ENCODE results near the gene TBCE.
A peak's percentile ranks its signal among the peaks of the same experiment; 100 is the strongest.

TBCE gene

DNA sequence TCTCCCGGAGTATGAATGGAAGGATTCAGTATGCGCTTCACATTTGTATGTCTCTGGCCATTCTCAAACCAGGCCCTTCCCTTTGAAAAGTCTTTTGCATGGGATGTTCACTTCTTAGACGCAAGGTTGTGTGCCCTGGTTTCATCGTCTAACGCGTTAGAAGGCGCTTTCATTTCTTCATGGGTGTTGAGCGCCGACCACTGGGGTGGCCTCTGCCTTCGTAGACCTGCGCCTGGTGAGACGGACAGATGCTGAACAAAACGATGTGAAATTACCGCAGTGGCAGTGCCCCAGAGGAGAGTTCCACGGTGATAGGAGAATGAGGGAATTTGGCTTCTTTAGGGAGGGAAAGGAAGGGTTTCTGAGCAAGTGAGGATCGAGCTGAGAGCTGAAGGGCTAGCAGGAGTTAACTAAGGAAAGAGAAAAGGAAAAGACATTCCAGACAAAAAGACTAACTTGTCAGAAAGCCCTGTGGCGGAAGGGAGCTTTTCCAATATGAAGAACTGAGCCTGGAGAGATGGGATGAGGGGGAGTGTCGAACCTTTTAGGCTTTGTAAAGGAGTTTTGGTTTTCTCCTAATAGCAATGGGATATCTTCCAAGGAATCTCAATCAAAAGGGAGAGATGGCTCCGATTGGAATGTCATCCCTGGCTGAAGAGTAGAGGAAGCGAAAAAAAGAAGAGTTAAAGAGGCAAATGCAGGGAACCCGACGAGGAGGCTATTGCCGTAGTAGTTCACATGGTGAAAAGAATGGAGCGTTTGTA, 37.9 kb upstream of the TBCE start:
- peaks cover 9% of the 10 kb centered on the region for H3K4me1 ChIP-seq (ENCODE audit: control insufficient read depth, insufficient read depth, low read length, poor library complexity, severe bottlenecking)
- H3K27ac ChIP-seq (ENCODE audit: low read depth, low read length, severe bottlenecking), result peak overlapping the region; percentile 97
- H3K4me3 ChIP-seq (ENCODE audit: extremely low read depth, insufficient read depth, low read length, poor library complexity, severe bottlenecking), result peak overlapping the region; percentile 94
- H3K36me3 ChIP-seq (ENCODE audit: control insufficient read depth, insufficient read depth, low read length), result no peaks in the 10 kb centered on the region
- WGBS, 2 experiments (ENCODE audit: insufficient coverage in 2 of 2), result 5 to 6% methylated on average over 24 of the region's 24 CpGs
- H3K9me3 ChIP-seq (ENCODE audit: control insufficient read depth, low read length), result no peaks in the 10 kb centered on the region

GRCh38 chr1:235330918-235331285, 36.3 kb upstream of the TBCE start:
- H3K9me3 ChIP-seq (ENCODE audit: control insufficient read depth, low read length), result no peaks in the 10 kb centered on the region
- no peak overlapping the region for H3K27ac ChIP-seq (ENCODE audit: low read depth, low read length, severe bottlenecking)
- no peak overlapping the region for H3K4me3 ChIP-seq (ENCODE audit: extremely low read depth, insufficient read depth, low read length, poor library complexity, severe bottlenecking)
- H3K36me3 ChIP-seq (ENCODE audit: control insufficient read depth, insufficient read depth, low read length), result peaks cover 13% of the 10 kb centered on the region
- peaks cover 7% of the 10 kb centered on the region for H3K4me1 ChIP-seq (ENCODE audit: control insufficient read depth, insufficient read depth, low read length, poor library complexity, severe bottlenecking)
- WGBS, 2 experiments (ENCODE audit: insufficient coverage in 2 of 2), result 100% methylated on average over 2 of the region's 5 CpGs; no CpG with 5 or more reads in 1 of the 2 experiments

DNA sequence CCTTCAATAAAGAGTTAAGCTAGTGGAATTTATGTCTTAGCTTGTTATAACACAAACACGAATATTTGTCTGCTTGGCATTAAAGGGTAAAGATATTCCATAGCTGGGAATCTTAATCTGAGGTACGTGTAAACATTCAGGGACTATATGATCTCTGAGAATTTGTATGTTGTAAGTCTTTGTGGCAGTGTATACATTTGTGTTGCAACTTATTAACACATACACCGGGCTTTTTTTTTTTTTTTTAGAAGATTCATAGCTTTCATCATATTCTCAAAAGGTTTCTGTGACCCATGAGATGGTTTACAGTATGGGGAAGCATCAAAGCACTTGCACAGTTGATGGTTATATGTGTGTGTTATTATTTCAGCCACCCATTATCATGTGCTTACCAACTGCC, 35.8 kb upstream of the TBCE start:
- H3K27ac ChIP-seq (ENCODE audit: low read depth, low read length, severe bottlenecking), result no peak overlapping the region
- no peak overlapping the region for H3K4me3 ChIP-seq (ENCODE audit: extremely low read depth, insufficient read depth, low read length, poor library complexity, severe bottlenecking)
- 80 to 100% methylated on average over 1 of the region's 3 CpGs for WGBS, 2 experiments (ENCODE audit: insufficient coverage in 2 of 2)

GRCh38 chr1:235336903-235337302, 30.3 kb upstream of the TBCE start:
- no peak overlapping the region for H3K27ac ChIP-seq (ENCODE audit: low read depth, low read length, severe bottlenecking)
- no peaks in the 10 kb centered on the region for H3K4me1 ChIP-seq (ENCODE audit: control insufficient read depth, insufficient read depth, low read length, poor library complexity, severe bottlenecking)
- H3K4me3 ChIP-seq (ENCODE audit: extremely low read depth, insufficient read depth, low read length, poor library complexity, severe bottlenecking), result no peak overlapping the region
- WGBS, 2 experiments (ENCODE audit: insufficient coverage in 2 of 2), result 93 to 98% methylated on average over 4 of the region's 4 CpGs
- H3K9me3 ChIP-seq (ENCODE audit: control insufficient read depth, low read length), result no peaks in the 10 kb centered on the region
- peaks cover 46% of the 10 kb centered on the region for H3K36me3 ChIP-seq (ENCODE audit: control insufficient read depth, insufficient read depth, low read length)

More for the DNA sequence above, 35.8 kb upstream of the TBCE start:
- H3K9me3 ChIP-seq (ENCODE audit: control insufficient read depth, low read length), result no peaks in the 10 kb centered on the region
- peaks cover 18% of the 10 kb centered on the region for H3K36me3 ChIP-seq (ENCODE audit: control insufficient read depth, insufficient read depth, low read length)
- peaks cover 5% of the 10 kb centered on the region for H3K4me1 ChIP-seq (ENCODE audit: control insufficient read depth, insufficient read depth, low read length, poor library complexity, severe bottlenecking)

DNA sequence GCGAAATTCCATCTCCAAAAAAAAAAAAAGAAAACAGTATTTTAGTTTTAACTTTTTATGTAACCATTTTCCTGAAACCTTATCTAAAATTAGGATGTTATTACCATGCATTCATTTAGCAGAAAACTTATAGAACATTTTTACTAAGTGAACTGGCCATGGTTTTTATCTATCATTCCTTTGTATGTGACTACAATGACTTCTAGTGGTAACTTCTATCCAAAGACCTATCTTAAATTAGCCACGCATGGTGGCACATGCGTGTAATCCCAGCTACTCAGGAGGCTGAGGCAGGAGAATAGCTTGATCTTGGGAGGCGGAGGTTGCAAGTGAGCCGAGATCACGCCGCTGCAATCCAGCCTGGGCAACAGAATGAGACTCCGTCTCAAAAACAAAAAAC, 27.5 kb upstream of the TBCE start:
- Histone ChIP-seq H3K36me3 (ENCODE audit: control insufficient read depth, insufficient read depth, low read length) (peaks cover 55% of the 10 kb centered on the region), H3K4me3 (ENCODE audit: extremely low read depth, insufficient read depth, low read length, poor library complexity, severe bottlenecking) (no peak overlapping the region), H3K27ac (ENCODE audit: low read depth, low read length, severe bottlenecking) (no peak overlapping the region), H3K4me1 (ENCODE audit: control insufficient read depth, insufficient read depth, low read length, poor library complexity, severe bottlenecking) (no peaks in the 10 kb centered on the region), H3K9me3 (ENCODE audit: control insufficient read depth, low read length) (no peaks in the 10 kb centered on the region)
- WGBS, 2 experiments (ENCODE audit: insufficient coverage in 2 of 2), result 93 to 100% methylated on average over 3 to 6 of the region's 8 CpGs

GRCh38 chr1:235341334-235341733, 25.9 kb upstream of the TBCE start:
- Histone ChIP-seq H3K27ac (ENCODE audit: low read depth, low read length, severe bottlenecking) (no peak overlapping the region), H3K4me1 (ENCODE audit: control insufficient read depth, insufficient read depth, low read length, poor library complexity, severe bottlenecking) (no peaks in the 10 kb centered on the region), H3K36me3 (ENCODE audit: control insufficient read depth, insufficient read depth, low read length) (peaks cover 42% of the 10 kb centered on the region), H3K9me3 (ENCODE audit: control insufficient read depth, low read length) (no peaks in the 10 kb centered on the region), H3K4me3 (ENCODE audit: extremely low read depth, insufficient read depth, low read length, poor library complexity, severe bottlenecking) (no peak overlapping the region)
- 88 to 100% methylated on average over 1 of the region's 1 CpG for WGBS, 2 experiments (ENCODE audit: insufficient coverage in 2 of 2)

GRCh38 chr1:235342039-235342438, 25.2 kb upstream of the TBCE start:
- peaks cover 35% of the 10 kb centered on the region for H3K36me3 ChIP-seq (ENCODE audit: control insufficient read depth, insufficient read depth, low read length)
- no peaks in the 10 kb centered on the region for H3K9me3 ChIP-seq (ENCODE audit: control insufficient read depth, low read length)
- 80 to 96% methylated on average over 3 to 4 of the region's 6 CpGs for WGBS, 2 experiments (ENCODE audit: insufficient coverage in 2 of 2)
- no peak overlapping the region for H3K4me3 ChIP-seq (ENCODE audit: extremely low read depth, insufficient read depth, low read length, poor library complexity, severe bottlenecking)
- no peak overlapping the region for H3K27ac ChIP-seq (ENCODE audit: low read depth, low read length, severe bottlenecking)
- no peaks in the 10 kb centered on the region for H3K4me1 ChIP-seq (ENCODE audit: control insufficient read depth, insufficient read depth, low read length, poor library complexity, severe bottlenecking)

- H3K4me1 ChIP-seq (ENCODE audit: control insufficient read depth, insufficient read depth, low read length, poor library complexity, severe bottlenecking), result no peaks in the 10 kb centered on the region
- H3K4me3 ChIP-seq (ENCODE audit: extremely low read depth, insufficient read depth, low read length, poor library complexity, severe bottlenecking), result no peak overlapping the region
- H3K27ac ChIP-seq (ENCODE audit: low read depth, low read length, severe bottlenecking), result no peak overlapping the region
- WGBS, 2 experiments (ENCODE audit: insufficient coverage in 2 of 2), result 100% methylated on average over 1 to 2 of the region's 3 CpGs
- H3K36me3 ChIP-seq (ENCODE audit: control insufficient read depth, insufficient read depth, low read length), result peaks cover 31% of the 10 kb centered on the region
- no peaks in the 10 kb centered on the region for H3K9me3 ChIP-seq (ENCODE audit: control insufficient read depth, low read length)
These were observed 24.8 kb upstream of the TBCE start for GRCh38 chr1:235342471-235342870.

- H3K27ac ChIP-seq (ENCODE audit: low read depth, low read length, severe bottlenecking), result no peak overlapping the region
- 100% methylated on average over 3 of the region's 5 CpGs; no CpG with 5 or more reads in 1 of the 2 experiments for WGBS, 2 experiments (ENCODE audit: insufficient coverage in 2 of 2)
- no peaks in the 10 kb centered on the region for H3K9me3 ChIP-seq (ENCODE audit: control insufficient read depth, low read length)
- no peaks in the 10 kb centered on the region for H3K4me1 ChIP-seq (ENCODE audit: control insufficient read depth, insufficient read depth, low read length, poor library complexity, severe bottlenecking)
- no peak overlapping the region for H3K4me3 ChIP-seq (ENCODE audit: extremely low read depth, insufficient read depth, low read length, poor library complexity, severe bottlenecking)
- H3K36me3 ChIP-seq (ENCODE audit: control insufficient read depth, insufficient read depth, low read length), result peaks cover 19% of the 10 kb centered on the region
These were observed 23.5 kb upstream of the TBCE start for GRCh38 chr1:235343726-235344125.

GRCh38 chr1:235351441-235351840, 15.8 kb upstream of the TBCE start:
- H3K9me3 ChIP-seq (ENCODE audit: control insufficient read depth, low read length), result no peaks in the 10 kb centered on the region
- H3K27ac ChIP-seq (ENCODE audit: low read depth, low read length, severe bottlenecking), result no peak overlapping the region
- WGBS, 2 experiments (ENCODE audit: insufficient coverage in 2 of 2), result 82 to 83% methylated on average over 2 to 3 of the region's 3 CpGs
- no peak overlapping the region for H3K4me3 ChIP-seq (ENCODE audit: extremely low read depth, insufficient read depth, low read length, poor library complexity, severe bottlenecking)
- H3K4me1 ChIP-seq (ENCODE audit: control insufficient read depth, insufficient read depth, low read length, poor library complexity, severe bottlenecking), result no peaks in the 10 kb centered on the region
- no peaks in the 10 kb centered on the region for H3K36me3 ChIP-seq (ENCODE audit: control insufficient read depth, insufficient read depth, low read length)

- no peak overlapping the region for H3K27ac ChIP-seq (ENCODE audit: low read depth, low read length, severe bottlenecking)
- 75 to 79% methylated on average over 2 of the region's 3 CpGs for WGBS, 2 experiments (ENCODE audit: insufficient coverage in 2 of 2)
- H3K36me3 ChIP-seq (ENCODE audit: control insufficient read depth, insufficient read depth, low read length), result no peaks in the 10 kb centered on the region
- H3K4me3 ChIP-seq (ENCODE audit: extremely low read depth, insufficient read depth, low read length, poor library complexity, severe bottlenecking), result no peak overlapping the region
- no peaks in the 10 kb centered on the region for H3K9me3 ChIP-seq (ENCODE audit: control insufficient read depth, low read length)
- H3K4me1 ChIP-seq (ENCODE audit: control insufficient read depth, insufficient read depth, low read length, poor library complexity, severe bottlenecking), result no peaks in the 10 kb centered on the region
These were observed 15.3 kb upstream of the TBCE start for GRCh38 chr1:235351898-235352297.

Measured in mesodermal cell (in vitro differentiated cells).